ENCODE data around the gene NR6A1. TPM values are rescaled to one million over a fixed set of nuclear protein-coding genes. Genes with fewer than 3 reads are reported as not detected.

NR6A1 gene
- polyA plus RNA-seq, 2 of the 4 experiments (the other 2 are of a cell fraction), result 1.7 to 3.3 TPM

- 96% methylated on average over 59 of the region's 60 CpGs for WGBS (ENCODE audit: missing lambda C conversion rate)
- ChIA-PET CTCF (interaction anchor here (0.5 to 40.0 kb wide), 10 partner anchors 9 to 50 kb away, joined by 3 to 785 read pairs (median 4); partner anchors contain the start of genes NR6A1, OLFML2A and WDR38), POLR2A (no interaction called here)
- DNase-seq (ENCODE audit: low read depth in 1 of 2, low spot score in 1 of 2) (no peak), FAIRE-seq (no peak), ATAC-seq (no peak)
- Histone ChIP-seq H3K9me3 (no peaks in the 10 kb centered on the region), H3K4me3 (no peak overlapping the region), H3K4me2 (peak overlapping the region; percentile 78; the same call in 2 of the 3 replicates), H3K27ac (peak overlapping the region; percentile 90 to 93), H3K4me1 (peaks cover 41% of the 10 kb centered on the region)
- TF ChIP-seq PHF8 (IDR thresholded peaks at IDR 0.05; ENCODE audit: borderline replicate concordance, low read depth) (no peak), RCOR1 (IDR thresholded peaks at IDR 0.05; ENCODE audit: low read depth, low read length) (no peak), BHLHE40 (IDR thresholded peaks at IDR 0.05; ENCODE audit: low read depth, low read length) (no peak), EHMT2 (IDR thresholded peaks at IDR 0.05; ENCODE audit: low read depth) (no peak), TP53 (CRISPR knock-in tag; IDR thresholded peaks at IDR 0.05) (no peak), BCL3 (IDR thresholded peaks at IDR 0.05) (no peak), KDM1A (IDR thresholded peaks at IDR 0.05; ENCODE audit: low read depth) (no peak), NR3C1 (IDR thresholded peaks at IDR 0.05) (no peak)
- TF ChIP-seq, protein P1, sequence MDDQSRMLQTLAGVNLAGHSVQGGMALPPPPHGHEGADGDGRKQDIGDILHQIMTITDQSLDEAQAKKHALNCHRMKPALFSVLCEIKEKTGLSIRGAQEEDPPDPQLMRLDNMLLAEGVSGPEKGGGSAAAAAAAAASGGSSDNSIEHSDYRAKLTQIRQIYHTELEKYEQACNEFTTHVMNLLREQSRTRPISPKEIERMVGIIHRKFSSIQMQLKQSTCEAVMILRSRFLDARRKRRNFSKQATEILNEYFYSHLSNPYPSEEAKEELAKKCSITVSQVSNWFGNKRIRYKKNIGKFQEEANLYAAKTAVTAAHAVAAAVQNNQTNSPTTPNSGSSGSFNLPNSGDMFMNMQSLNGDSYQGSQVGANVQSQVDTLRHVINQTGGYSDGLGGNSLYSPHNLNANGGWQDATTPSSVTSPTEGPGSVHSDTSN (IDR thresholded peaks at IDR 0.05), result no peak
Observed at GRCh38 chr9:124809741-124810500, 38.8 kb upstream of the NR6A1 start.

DNA sequence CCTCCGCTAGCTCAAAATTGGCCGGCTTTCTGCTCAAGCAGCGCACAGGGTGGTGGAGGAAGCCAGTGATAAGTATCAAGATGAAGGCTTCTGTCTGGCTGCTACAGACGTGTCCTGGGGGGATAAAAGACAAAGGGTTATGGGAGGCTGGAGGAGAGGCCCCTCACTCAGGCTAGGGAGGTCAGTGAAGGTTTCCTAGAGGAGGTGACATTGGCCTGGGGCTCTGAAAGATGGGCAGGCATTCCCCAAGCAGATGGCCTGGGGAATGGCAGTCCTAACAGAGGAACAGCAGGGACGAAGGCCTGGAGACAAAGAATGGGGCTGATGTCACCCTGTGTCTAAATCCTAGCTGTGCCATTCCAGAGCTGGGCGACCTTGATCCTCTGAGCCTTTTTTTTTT is 38.1 kb upstream of the NR6A1 start:
- Histone ChIP-seq H3K4me2 (no peak overlapping the region), H3K9me3 (no peaks in the 10 kb centered on the region), H3K4me1 (peaks cover 41% of the 10 kb centered on the region), H3K4me3 (no peak overlapping the region), H3K27ac (peak overlapping the region in 1 of 2 experiments; percentile 93; a peak in 2 of 6 replicates)
- FAIRE-seq (no peak), ATAC-seq (no peak), DNase-seq (ENCODE audit: low read depth in 1 of 2, low spot score in 1 of 2) (no peak)
- 92% methylated on average over 6 of the region's 6 CpGs for WGBS (ENCODE audit: missing lambda C conversion rate)
- TF ChIP-seq SMC3 (IDR thresholded peaks at IDR 0.05) (no peak), FOSL2 (IDR thresholded peaks at IDR 0.05) (no peak), FOSL2 (CRISPR knock-in tag; IDR thresholded peaks at IDR 0.05) (no peak), CHD4 (IDR thresholded peaks at IDR 0.05; ENCODE audit: borderline replicate concordance) (no peak), NPAS2 (CRISPR knock-in tag; IDR thresholded peaks at IDR 0.05; ENCODE audit: borderline replicate concordance) (no peak), MYC (IDR thresholded peaks at IDR 0.05; ENCODE audit: borderline replicate concordance, low read length) (no peak)
- TF ChIP-seq, protein P2, sequence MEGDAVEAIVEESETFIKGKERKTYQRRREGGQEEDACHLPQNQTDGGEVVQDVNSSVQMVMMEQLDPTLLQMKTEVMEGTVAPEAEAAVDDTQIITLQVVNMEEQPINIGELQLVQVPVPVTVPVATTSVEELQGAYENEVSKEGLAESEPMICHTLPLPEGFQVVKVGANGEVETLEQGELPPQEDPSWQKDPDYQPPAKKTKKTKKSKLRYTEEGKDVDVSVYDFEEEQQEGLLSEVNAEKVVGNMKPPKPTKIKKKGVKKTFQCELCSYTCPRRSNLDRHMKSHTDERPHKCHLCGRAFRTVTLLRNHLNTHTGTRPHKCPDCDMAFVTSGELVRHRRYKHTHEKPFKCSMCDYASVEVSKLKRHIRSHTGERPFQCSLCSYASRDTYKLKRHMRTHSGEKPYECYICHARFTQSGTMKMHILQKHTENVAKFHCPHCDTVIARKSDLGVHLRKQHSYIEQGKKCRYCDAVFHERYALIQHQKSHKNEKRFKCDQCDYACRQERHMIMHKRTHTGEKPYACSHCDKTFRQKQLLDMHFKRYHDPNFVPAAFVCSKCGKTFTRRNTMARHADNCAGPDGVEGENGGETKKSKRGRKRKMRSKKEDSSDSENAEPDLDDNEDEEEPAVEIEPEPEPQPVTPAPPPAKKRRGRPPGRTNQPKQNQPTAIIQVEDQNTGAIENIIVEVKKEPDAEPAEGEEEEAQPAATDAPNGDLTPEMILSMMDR (IDR thresholded peaks at IDR 0.05), result no peak
- ChIA-PET POLR2A (interaction anchor here (1.3 kb wide), 1 partner anchor 30 kb away, joined by 3 read pairs; no protein-coding TSS in a partner anchor), CTCF (interaction anchor here (1.3 to 40.0 kb wide), 5 partner anchors 9 to 98 kb away, joined by 3 to 785 read pairs (median 9); partner anchors contain the start of genes NR6A1, OLFML2A and WDR38)

- H3K9me3 ChIP-seq, result no peaks in the 10 kb centered on the region
- no peak overlapping the region for H3K27ac ChIP-seq
- no peak overlapping the region for H3K4me3 ChIP-seq
- ATAC-seq, result no peak
- POLR2A ChIA-PET, result interaction anchor here (1.3 kb wide), 1 partner anchor 29 kb away, joined by 3 read pairs; no protein-coding TSS in a partner anchor
- peaks cover 34% of the 10 kb centered on the region for H3K4me1 ChIP-seq
- no peak for DNase-seq (ENCODE audit: low read depth in 1 of 2, low spot score in 1 of 2)
- WGBS (ENCODE audit: missing lambda C conversion rate), result 88% methylated on average over 12 of the region's 12 CpGs
- no peak overlapping the region for H3K4me2 ChIP-seq
- no peak for FAIRE-seq
- CTCF ChIA-PET, result interaction anchor here (0.6 to 40.0 kb wide), 6 partner anchors 10 to 129 kb away, joined by 3 to 785 read pairs (median 6); partner anchors contain the start of genes NR6A1, OLFML2A and WDR38
- TF ChIP-seq RARB (CRISPR knock-in tag; IDR thresholded peaks at IDR 0.05), result no peak
- TF ChIP-seq PHF8 (IDR thresholded peaks at IDR 0.05; ENCODE audit: borderline replicate concordance, low read depth), result no peak
- TF ChIP-seq, protein P3, sequence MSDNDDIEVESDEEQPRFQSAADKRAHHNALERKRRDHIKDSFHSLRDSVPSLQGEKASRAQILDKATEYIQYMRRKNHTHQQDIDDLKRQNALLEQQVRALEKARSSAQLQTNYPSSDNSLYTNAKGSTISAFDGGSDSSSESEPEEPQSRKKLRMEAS (IDR thresholded peaks at IDR 0.05), result no peak
- no peak for TF ChIP-seq SREBF2 (IDR thresholded peaks at IDR 0.05)
- TF ChIP-seq HOXB13 (CRISPR knock-in tag; IDR thresholded peaks at IDR 0.05; ENCODE audit: low read depth), result no peak
- no peak for TF ChIP-seq RAD21 (conservative IDR thresholded peaks at IDR 0.05 in 1 of 2, IDR thresholded peaks at IDR 0.05 in 1 of 2)
- TF ChIP-seq CBX2 (IDR thresholded peaks at IDR 0.05; ENCODE audit: borderline replicate concordance, low read depth), result no peak
- no peak for TF ChIP-seq NPAS2 (CRISPR knock-in tag; IDR thresholded peaks at IDR 0.05; ENCODE audit: borderline replicate concordance)
- TF ChIP-seq RNF2 (IDR thresholded peaks at IDR 0.05; ENCODE audit: borderline replicate concordance, low read depth), result no peak
Observed at GRCh38 chr9:124808246-124808956, 37.3 kb upstream of the NR6A1 start.

All from A549 (cell line).